ENCODE results near the gene EMP1. TPM values are rescaled to one million over a fixed set of nuclear protein-coding genes. Genes with fewer than 3 reads are reported as not detected.

EMP1 gene
- total and polyA plus RNA-seq, 2 experiments from 2014 or later, result 51.1 to 67.3 TPM

DNA sequence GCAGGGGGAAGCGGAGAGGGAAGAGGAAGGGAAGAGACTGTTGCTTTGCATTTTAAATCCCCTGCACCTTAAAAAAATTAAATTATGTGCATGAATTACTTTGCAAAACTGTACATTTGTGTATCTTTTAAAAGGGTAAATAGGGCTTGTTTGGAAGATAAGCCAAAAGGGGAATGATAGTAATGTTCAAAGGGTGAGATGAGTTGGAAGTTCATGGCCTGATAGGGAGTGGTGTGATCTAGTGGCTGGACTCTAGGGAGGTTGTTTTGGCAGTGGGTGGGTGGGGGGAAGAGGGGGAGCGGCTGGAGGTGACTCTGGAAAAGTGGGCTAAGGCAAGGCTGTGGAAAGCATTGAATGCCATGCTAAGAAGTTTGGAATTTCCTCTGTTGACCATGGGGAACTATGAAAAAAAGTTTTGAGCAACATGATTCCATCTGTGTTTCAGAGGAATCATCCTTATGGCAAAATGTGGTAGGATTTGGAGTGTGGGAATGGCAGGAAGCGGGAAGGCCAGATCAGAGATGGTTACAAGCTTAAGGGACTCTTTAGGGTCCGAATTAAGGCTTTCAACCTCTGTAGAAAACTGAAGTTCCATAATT lies 25.5 kb upstream of the EMP1 start:
- H3K27ac ChIP-seq, result peak overlapping the region; percentile 94
- H3K27me3 ChIP-seq, result no peaks in the 10 kb centered on the region
- H3K4me2 ChIP-seq, result no peak overlapping the region
- no peaks in the 10 kb centered on the region for H3K36me3 ChIP-seq (replicated peaks; ENCODE audit: insufficient read depth, low read depth)
- H3K9me3 ChIP-seq (ENCODE audit: low read depth), result no peaks in the 10 kb centered on the region
- 86% methylated on average over 3 of the region's 4 CpGs for WGBS (ENCODE audit: low lambda C conversion rate, missing lambda C conversion rate)
- H3K9me2 ChIP-seq (replicated peaks; ENCODE audit: insufficient read depth), result no peaks in the 10 kb centered on the region
- no peak for DNase-seq (ENCODE audit: low spot score)
- H3K4me3 ChIP-seq, result no peak overlapping the region
- no peaks in the 10 kb centered on the region for H4K20me1 ChIP-seq (ENCODE audit: insufficient read depth, poor library complexity, severe bottlenecking)
- H3K79me2 ChIP-seq, result no peaks in the 10 kb centered on the region
- H3K4me1 ChIP-seq (ENCODE audit: insufficient read depth), result peaks cover 33% of the 10 kb centered on the region
- TF ChIP-seq, protein P1, sequence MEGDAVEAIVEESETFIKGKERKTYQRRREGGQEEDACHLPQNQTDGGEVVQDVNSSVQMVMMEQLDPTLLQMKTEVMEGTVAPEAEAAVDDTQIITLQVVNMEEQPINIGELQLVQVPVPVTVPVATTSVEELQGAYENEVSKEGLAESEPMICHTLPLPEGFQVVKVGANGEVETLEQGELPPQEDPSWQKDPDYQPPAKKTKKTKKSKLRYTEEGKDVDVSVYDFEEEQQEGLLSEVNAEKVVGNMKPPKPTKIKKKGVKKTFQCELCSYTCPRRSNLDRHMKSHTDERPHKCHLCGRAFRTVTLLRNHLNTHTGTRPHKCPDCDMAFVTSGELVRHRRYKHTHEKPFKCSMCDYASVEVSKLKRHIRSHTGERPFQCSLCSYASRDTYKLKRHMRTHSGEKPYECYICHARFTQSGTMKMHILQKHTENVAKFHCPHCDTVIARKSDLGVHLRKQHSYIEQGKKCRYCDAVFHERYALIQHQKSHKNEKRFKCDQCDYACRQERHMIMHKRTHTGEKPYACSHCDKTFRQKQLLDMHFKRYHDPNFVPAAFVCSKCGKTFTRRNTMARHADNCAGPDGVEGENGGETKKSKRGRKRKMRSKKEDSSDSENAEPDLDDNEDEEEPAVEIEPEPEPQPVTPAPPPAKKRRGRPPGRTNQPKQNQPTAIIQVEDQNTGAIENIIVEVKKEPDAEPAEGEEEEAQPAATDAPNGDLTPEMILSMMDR (IDR thresholded peaks at IDR 0.05; ENCODE audit: poor library complexity), result no peak
- TF ChIP-seq EZH2phosphoT487 (IDR thresholded peaks at IDR 0.05; ENCODE audit: low read depth, severe bottlenecking, unreplicated experiment) (no peak), EZH2 (IDR thresholded peaks at IDR 0.05; ENCODE audit: borderline replicate concordance) (no peak)
- no peak overlapping the region for H2AFZ ChIP-seq

DNA sequence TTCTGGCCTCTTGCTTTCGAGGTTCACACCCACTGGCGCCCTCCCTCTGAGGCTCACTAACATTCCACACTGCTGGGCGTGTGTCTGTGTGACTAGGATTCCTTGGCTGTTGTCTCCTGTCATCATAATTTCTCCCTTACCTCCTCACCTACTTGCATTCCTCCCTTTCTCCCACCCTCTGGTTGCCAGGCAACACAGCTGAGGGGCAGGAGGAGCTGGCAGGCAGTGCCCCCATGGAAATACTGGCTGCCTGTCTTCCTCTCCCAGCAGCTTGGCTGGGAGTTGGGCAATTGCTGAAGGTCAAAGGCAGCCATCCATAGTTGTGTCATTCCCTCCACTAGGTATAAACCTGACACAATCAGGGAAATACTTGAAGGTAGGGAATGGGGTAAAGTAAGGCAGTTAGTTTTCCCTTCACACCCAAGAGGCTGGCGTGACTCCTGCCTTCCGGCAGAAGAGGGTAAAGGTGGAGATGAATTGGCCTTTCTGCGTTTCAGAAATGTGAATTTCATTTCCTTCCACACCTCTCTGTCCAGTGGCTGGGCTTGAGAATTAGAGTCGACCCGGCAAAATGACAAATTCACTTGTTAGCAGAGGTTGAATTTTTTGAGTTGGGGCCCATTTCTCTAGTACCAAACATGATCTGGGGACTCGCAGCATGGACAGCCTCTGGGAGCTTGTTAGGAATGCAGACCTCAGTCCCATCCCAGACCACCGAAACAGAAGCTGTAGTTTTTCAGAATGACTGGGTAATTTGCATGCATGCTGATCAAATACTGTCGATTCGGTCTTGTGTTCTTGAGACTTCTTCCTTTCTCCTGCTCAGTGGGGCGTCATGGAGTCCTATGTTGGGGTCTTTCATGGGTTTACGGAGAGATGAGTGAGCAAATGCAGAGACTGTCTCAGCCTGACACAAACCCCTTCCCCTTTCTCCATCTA lies 24.3 kb upstream of the EMP1 start:
- whole genome bisulfite sequencing (ENCODE audit: low lambda C conversion rate, missing lambda C conversion rate), result 73% methylated on average over 14 of the region's 14 CpGs
- no peak overlapping the region for H2AFZ ChIP-seq
- no peaks in the 10 kb centered on the region for H4K20me1 ChIP-seq (ENCODE audit: insufficient read depth, poor library complexity, severe bottlenecking)
- no peaks in the 10 kb centered on the region for H3K9me3 ChIP-seq (ENCODE audit: low read depth)
- peak; percentile 83 for DNase-seq (ENCODE audit: low spot score)
- peaks cover 33% of the 10 kb centered on the region for H3K4me1 ChIP-seq (ENCODE audit: insufficient read depth)
- no peaks in the 10 kb centered on the region for H3K27me3 ChIP-seq
- H3K4me3 ChIP-seq, result no peak overlapping the region
- peak overlapping the region; percentile 94 for H3K27ac ChIP-seq
- no peaks in the 10 kb centered on the region for H3K79me2 ChIP-seq
- peak overlapping the region; percentile 3 for H3K4me2 ChIP-seq
- no peaks in the 10 kb centered on the region for H3K9me2 ChIP-seq (replicated peaks; ENCODE audit: insufficient read depth)
- no peaks in the 10 kb centered on the region for H3K36me3 ChIP-seq (replicated peaks; ENCODE audit: insufficient read depth, low read depth)
- no peak for TF ChIP-seq EZH2 (IDR thresholded peaks at IDR 0.05; ENCODE audit: borderline replicate concordance)
- TF ChIP-seq, protein P1 (IDR thresholded peaks at IDR 0.05; ENCODE audit: poor library complexity), result no peak
- no peak for TF ChIP-seq EZH2phosphoT487 (IDR thresholded peaks at IDR 0.05; ENCODE audit: low read depth, severe bottlenecking, unreplicated experiment)

DNA sequence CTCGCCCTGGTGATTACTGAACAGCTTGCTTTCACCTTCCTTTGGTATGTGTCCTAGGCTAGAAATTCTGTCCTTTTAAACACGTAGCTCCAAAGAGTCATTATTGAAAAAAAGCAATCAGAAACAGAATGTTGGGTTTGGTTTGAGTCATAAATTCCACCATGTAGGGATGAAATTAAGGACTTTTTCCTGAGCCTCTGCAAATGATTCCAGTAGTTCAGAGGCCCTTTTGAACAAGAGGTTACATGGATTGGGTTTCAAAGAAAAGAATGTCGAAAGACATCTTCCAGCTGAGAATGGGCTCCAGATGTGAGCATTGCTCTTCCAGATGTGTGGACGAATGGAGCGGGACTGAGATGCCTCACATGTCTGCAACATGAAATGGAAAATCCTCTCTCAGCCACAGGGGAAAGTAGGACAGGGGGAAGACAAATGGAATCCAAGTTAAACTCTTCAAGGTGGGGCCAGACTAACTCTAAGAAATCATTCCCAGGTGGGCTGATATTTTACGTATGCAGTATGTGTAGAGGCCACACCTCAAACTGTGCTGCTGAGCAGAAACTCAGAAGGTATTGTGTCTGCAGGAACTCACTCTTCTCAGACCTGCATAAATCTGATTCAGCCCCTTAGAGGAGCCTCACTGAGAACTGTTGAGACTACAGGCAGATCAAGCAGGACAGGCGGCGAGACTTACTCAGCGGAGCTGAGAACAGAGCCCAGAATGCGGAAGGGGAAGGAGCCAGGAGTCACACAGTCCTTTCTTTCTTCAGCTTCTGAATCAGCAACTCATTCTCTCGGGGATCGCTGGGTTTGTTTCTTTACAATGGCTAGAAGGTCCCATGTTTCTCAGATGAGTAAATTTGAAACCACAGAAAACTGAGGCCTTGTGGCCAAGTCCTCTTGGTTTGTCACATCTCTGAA lies 23.3 kb upstream of the EMP1 start:
- Histone ChIP-seq H3K27me3 (no peaks in the 10 kb centered on the region), H4K20me1 (ENCODE audit: insufficient read depth, poor library complexity, severe bottlenecking) (no peaks in the 10 kb centered on the region), H3K9me2 (replicated peaks; ENCODE audit: insufficient read depth) (no peaks in the 10 kb centered on the region), H3K36me3 (replicated peaks; ENCODE audit: insufficient read depth, low read depth) (no peaks in the 10 kb centered on the region), H3K9me3 (ENCODE audit: low read depth) (no peaks in the 10 kb centered on the region), H3K4me1 (ENCODE audit: insufficient read depth) (peaks cover 33% of the 10 kb centered on the region), H2AFZ (peak overlapping the region; percentile 7), H3K4me3 (no peak overlapping the region), H3K4me2 (peak overlapping the region; percentile 63), H3K79me2 (no peaks in the 10 kb centered on the region), H3K27ac (peak overlapping the region; percentile 94)
- TF ChIP-seq, protein P1 (IDR thresholded peaks at IDR 0.05; ENCODE audit: poor library complexity), result no peak
- TF ChIP-seq EZH2 (IDR thresholded peaks at IDR 0.05; ENCODE audit: borderline replicate concordance), result no peak
- TF ChIP-seq EZH2phosphoT487 (IDR thresholded peaks at IDR 0.05; ENCODE audit: low read depth, severe bottlenecking, unreplicated experiment), result no peak
- WGBS (ENCODE audit: low lambda C conversion rate, missing lambda C conversion rate), result 35% methylated on average over 12 of the region's 12 CpGs
- DNase-seq (ENCODE audit: low spot score), result peak; percentile 80
